NCI-H748 (cell line): Measurements from ENCODE around the gene JMJD8.

Experiments
- DNase-seq: peaks from one replicate; lab custom pipeline; 2025; ENCODE audit not compliant: unreplicated experiment; lab: John Stamatoyannopoulos, UW

The JMJD8 gene

DNA sequence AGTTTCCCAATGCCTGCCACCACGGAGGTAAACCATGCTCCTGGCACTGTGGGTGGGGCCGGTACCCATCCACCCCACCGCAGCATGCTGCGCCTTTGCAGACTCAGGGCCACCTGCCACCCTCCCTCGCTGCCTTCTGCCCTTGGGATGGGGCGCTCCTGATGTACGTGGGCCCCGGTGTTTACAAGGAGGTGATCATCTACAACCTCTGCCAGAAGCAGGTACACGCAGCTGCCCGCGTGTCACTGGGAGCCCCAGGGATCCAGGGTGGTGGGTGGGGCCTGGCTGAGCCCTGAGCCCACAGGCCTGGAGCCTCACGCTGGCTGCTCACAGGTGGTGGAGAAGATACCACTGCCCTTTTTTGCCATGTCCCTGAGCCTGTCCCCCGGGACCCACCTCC is 17.6 kb downstream of the JMJD8 start:
- no peak for DNase-seq

DNA sequence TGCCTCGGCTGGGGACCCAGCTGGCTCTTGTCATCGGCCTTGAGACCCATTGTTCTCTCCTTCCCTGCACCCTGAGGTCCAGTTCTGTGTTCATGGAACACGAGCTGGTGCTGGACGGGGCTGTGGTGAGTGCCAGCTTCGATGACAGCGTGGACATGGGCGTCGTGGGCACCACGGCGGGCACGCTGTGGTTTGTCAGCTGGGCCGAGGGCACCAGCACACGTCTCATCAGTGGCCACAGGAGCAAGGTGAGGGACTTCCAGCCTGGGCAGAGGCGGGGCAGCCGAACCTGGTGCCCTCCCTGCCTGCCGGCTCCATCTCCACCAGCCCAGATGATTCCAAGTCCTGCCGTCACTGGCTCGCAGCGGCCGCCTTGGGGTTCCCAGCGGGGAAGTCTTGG is 21.5 kb downstream of the JMJD8 start:
- no peak for DNase-seq

DNA sequence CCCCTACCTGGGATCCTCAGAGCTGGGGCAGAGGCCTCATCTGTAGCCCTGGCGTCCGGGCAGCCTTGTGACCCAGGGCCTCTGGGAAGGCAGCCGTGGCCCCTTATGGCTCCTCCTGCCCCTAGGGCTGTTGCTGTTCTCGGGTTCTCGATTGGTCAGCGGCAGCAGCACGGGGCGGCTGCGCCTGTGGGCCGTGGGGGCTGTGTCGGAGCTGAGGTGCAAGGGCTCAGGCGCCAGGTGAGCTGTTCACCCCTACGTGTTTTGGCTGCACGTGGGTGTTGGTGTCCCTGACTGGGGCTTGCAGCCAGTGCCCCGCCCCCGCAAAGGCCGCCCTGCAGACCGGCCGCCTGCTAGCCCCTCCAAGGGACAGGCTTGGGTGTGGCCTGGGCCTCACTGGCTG is 22.0 kb downstream of the JMJD8 start:
- DNase-seq: no peak

DNA sequence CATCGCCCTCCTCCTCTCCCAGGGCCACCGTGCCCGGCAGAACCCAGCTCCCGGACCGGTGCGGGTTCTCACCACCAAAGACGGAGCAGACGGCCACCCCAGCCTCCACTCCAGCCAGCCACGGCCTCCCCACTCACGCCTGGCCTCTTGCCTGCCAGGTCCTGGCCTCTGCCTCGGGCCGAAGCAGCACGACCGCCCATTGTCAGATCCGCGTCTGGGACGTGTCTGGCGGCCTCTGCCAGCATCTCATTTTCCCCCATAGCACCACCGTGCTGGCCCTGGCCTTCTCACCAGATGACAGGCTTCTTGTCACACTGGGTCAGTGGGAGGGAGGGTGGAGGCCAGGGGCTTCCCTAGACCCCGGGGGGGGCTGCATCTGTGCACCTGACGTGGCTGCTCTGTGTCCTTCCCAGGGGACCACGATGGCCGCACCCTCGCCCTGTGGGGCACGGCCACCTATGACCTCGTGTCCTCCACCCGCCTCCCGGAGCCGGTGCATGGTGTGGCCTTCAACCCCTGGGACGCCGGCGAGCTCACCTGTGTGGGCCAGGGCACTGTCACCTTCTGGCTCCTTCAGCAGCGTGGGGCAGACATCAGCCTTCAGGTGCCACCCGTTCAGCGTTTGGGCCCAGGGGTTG is 22.8 kb downstream of the JMJD8 start:
- no peak for DNase-seq

DNA sequence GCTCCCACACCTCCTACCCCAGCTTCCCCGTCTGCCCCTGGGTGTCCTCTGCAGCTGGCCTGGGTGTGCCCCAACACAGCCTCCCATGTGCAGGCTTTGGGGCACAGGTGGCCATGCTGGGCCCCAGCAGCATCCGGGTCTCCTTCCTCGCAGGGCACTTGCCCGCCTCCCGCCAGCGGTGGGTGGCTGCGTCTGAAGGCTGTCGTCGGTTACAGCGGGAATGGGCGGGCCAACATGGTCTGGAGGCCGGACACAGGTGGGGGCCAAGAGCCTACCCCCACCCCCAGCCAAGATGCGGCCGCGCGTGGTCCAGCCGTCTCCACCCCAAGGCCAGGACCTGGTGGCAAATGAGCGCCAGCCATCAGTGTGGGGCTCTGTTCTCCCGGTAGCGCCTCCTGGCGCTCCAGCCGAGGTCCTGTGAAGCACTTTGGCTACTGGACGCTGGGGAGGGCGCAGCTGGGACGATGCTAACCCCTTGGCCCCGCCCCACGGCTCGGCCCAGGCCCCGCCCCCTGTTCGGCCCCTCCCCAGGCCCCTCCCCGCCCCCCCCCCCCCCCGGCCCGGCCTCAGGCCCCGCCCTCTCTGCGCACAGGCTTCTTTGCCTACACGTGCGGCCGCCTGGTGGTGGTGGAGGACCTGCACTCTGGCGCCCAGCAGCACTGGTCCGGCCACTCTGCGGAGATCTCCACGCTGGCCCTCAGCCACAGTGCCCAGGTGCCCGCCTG is 23.5 kb downstream of the JMJD8 start:
- peak; percentile 75 for DNase-seq

DNA sequence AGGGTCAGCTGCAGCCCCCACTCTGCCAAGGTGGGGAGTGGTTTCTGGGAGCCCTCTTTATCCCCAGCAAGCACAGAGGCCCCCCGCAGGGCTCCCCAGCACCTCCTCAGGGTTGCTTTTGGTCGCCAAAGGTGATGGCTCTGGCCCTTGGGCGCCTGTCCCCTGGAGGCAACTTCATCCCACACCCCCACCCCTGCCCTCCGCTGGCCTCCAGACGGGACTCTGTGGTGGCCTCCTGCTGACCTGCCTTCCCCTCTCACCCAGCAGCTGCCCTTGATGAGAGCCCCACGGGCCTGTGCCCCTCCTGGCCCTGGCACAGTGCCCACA is 24.0 kb downstream of the JMJD8 start:
- no peak for DNase-seq

DNA sequence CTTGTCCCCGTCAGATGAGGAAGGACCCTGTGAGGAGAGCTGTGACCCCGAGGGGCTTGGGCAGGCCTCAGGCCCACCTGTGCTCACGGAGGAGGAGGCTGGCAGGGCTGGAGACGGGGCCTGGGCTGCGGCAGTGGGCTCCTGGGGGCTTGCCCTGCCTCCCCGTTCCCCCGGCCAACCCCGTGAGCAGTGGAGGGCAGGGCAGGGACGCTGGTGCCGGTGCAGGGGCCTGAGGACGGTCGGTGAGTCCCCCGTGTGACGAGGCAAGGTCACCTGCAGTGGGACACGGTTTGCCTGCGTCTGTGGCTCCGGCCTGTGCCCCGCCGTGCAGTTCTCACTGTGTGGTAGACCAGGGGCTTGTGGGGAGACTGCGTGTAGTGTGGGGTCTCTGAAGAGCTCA is 24.5 kb downstream of the JMJD8 start:
- no peak for DNase-seq

DNA sequence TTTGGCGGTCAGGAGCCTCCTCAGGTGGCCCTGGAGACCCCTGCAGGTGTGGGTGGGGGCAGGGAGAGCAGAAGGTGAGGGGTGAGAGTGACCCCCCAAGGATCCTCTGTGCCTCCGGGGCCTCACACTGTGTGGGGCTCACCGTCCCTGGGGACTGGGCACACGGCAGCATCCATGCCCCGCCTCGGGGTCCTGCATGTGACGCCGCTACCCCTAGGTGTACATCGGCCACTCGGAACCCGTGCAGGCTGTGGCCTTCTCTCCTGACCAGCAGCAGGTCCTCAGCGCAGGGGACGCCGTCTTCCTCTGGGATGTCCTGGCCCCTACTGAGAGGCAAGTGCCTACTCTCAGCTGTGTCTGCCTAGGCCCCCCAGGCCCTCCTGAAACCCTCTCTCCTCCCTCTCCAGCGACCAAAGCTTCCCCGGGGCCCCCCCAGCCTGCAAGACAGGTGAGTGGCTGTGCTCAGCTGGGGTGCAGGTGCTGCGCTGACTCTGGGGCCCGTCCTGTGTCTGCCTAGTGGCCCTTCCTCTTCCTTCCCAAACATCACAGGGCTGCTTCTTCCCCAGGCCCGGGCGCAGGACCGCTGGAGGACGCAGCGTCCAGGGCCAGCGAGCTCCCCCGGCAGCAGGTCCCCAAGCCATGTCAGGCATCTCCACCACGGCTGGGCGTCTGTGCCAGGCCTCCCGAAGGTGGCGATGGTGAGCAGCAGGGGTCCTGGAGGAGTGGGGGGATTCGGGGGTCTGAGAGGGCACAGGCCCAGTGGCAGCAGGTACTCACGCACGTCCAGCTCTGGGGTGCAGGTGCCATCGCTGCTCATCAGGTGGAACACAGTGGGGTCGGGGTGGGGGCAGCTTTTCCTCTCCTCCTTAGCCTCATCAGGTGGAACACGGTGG is 25.2 kb downstream of the JMJD8 start:
- DNase-seq: no peak

DNA sequence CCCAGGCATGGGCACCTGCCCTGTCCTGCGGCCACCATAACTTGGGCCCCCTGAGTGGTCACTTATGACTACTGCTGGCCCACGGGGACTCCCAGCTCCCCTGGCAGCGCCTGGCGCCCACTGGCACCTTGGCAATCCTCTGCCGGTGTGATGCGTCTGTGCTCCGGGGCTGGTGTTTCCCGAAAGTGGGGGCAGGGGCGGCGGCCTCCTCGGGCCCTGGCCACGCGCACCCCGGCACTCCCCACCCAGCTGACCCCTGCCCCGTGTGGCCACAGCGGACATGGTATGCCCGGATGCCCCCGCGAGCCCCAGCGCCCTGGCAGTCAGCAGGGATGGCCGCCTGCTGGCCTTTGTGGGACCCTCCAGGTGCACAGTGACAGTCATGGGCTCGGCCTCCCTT is 26.6 kb downstream of the JMJD8 start:
- no peak for DNase-seq

DNA sequence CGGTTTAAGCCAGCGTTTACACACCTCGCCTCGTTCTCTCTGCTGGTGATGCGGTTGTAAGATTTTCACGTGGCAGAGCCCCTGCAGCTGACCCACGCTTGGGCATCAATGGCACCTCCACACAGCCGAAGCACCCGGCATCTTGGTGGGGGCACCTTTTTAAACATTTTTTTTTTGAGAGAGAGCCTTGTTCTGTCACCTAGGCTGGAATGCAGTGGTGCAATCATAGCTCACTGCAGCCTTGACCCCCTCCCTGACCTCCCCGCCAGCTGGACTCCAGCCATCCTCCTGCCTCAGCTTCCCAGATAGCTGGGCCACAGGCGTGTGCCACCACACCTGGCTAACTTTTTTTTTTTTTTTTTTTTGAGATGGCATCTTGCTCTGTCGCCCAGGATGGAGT is 30.1 kb downstream of the JMJD8 start:
- DNase-seq: no peak

DNA sequence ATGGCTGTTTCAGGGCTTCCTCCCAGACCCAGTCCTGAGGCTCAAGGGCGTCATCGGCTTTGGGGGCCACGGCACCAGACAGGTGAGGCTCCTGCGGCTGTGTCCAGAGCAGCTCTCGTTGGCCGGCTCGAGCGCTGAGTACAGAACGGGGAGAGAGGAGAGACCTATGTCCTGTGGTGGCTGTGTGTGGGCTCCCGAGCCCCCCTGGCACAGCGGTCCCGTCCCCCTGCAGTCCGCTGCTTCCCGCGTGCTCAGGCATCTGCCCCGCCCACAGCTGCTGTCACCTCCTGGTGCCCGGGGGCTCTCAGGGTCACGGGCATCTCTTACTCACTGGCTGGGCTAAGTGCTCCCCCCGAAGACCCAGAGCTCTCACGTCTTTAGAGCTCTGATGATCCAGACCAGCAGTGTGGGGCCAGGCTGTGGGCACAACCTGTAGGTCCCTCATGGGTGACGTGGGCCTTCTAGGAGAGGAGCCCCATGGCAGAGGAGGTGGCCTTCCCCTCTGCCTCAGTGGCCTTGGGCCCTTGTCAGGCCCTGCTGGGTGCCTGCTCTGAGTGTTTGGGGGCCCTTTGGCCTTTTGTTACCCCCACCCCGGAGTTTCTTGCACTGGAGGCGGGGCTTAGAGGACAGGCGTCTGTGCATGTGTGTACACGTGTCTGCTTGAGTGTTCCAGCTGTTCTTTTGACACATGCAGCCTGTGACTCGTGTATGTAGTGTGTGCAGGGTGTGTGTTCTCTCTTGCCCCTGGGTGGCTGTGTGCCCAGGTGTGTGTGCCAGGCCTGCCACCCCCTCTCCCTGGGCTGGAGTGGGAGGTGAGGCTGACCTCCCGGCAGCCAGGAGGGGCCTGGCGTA is 31.5 kb downstream of the JMJD8 start:
- no peak for DNase-seq

DNA sequence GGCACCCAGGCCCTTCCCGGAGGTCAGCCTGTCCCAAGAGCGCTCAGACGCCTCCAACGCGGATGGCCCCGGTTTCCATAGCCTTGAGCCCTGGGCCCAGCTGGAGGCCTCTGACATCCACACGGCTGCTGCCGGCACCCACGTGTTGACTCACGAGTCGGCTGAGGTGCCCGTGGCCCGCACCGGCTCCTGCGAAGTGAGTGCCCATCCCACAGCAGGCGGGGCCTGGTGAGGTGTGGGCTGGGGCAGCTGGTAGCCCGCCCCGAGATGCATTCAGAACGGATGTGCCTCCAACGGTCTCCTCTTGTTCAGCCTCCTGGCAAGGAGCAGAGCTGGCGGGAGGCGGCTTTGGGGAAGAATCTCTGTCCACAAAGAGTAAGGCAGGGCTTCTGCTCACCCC is 32.3 kb downstream of the JMJD8 start:
- no peak for DNase-seq

DNA sequence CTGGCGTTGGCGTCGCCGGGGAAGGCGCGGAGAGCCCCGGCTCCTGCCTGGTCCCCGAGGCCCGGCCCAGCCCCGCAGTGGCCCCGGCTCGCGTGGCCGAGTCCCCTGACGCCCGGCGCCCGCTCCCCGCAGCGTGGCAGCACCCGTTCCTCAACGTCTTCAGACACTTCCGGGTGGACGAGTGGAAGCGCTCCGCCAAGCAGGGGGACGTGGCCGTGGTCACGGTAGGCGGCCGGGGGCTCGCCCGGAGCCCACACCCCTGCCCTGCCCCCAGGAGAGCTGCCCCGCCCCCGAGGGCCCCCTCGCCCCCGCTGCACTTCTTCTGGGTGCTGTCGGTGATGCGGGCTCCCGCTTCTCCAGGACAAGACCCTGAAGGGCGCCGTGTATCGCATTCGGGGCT is 34.5 kb downstream of the JMJD8 start:
- peak; percentile 17 for DNase-seq

DNA sequence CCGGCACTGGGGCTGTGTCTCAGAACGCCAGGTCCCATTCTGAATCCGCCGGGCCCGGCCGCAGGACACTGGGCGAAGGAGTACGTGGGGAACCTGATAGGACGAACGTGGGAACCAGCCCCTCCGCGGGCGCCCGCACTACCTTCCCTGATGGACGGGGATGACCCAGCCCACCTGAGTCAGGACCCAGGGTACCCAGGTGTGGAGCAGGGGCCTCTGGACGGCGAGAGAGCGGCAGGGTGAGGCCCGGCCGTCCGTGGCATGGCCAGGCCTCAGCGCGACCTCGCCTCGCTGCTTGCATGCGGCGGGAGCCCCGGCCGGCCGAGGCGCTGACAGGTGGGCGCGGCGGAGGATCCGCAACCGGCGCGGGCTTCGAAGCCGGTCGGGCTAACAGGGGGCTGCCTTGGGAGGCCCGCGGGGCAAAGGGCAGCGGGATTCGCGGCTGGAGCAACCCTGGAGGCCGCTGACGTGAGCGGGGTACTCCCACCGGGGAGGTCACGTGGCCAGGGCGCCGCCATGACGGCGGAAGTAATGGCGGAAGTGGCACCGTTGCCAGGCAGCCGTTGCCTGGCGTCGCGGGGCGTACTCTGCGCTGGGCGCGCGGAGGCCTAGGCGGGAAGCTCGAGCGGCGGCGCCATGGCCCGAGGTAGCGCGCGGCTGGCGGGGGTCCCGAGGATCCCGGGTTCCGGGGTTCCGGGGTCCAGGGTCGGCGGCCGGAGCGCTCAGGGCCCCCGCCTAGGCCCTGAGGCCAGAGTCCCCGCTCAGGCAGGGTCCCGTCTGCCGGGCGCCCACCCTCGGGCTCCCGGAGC is 35.1 kb downstream of the JMJD8 start, which contains the start of gene WDR90:
WDR90 (plus strand) TSS at position 585 of the 809 bp plus-strand sequence; CDS start at position 637, 52 bp downstream.
- peak; percentile 91 for DNase-seq

DNA sequence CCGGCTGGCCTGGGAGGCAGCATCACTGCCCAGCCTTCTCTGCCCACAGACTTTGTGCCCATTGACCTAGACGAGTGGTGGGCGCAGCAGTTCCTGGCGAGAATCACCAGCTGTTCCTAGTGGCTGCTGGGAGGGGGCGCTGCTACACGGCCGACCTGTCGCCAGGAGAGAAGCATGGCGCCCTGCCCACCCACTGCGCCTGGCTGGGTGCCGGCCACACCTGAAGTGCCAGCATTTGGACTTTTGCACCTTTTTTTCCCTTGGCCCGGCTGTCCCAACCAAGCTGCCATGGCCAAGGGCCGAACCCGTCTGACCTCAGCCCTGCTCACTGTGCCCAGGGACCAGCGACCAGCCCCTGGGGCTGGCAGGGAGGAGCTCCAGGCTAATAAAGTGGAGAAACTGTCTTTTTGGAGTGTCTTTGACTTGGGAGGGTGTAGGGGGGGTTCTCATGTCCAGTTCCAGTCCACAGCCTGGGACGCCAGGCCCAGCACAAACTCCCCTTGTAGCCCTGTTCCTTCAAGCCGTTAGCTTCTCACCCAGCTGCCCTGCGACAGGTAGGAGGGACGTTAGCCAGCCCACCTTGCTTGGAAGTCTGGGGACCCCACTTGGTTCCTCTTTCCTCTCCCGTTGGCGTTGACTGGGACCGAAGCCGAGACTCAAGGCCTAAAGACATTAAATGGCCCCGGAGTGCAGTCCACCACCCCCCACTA is 35.9 kb downstream of the JMJD8 start:
- DNase-seq: peak; percentile 56

DNA sequence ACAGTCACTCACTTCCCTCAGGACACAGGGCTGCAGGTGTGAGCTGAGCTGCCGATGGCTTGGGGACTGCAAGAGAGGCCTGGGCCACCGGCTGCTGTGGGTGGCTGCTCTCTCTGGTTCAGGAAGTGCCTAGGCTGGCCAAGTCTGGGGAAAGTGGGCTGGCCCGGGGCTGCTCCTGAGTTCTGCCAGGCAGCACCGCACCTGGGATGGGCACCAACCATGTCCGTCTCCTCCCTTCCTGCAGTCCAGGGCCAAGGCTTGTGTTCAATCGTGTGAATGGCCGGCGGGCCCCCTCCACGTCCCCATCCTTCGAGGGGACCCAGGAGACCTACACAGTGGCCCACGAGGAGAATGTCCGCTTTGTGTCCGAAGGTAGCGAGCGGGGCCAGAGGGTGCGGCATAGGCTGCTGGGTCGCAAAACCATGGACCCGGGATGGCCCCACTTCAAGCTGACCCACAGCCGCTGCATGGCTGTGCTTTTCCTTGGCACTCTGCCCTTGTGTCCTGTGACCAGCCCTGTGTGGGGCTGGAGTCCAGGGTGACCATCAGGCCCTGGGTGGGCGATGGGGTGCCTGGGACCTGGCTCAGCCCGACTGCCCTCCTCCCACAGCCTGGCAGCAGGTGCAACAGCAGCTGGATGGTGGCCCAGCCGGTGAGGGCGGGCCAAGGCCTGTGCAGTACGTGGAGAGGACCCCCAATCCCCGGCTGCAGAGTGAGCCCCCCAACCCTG is 36.8 kb downstream of the JMJD8 start:
- DNase-seq: no peak

DNA sequence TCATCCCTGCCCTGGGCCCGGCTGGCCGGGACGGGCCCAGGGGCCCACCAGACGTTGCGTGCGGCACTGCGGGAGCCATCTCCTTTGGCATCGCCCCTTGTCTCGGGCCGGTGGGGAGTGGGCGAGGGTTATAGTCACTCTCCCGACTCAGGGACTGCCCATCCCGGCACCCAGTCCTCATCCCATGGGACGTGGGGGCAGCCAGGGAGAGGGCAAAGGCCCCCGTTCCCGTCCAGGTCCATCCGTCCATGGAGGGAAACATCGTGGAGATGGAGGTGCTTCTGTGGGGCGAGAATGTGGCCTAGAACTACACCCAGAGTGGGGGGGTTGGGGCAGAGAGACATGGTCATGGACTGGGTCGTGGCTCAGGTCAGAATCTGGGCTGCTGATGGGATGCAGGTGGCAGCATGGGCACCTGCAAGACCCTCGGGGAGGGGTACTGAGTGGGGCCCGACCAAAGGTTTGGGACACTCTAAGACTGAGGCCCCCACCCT is 37.4 kb downstream of the JMJD8 start:
- DNase-seq: no peak

DNA sequence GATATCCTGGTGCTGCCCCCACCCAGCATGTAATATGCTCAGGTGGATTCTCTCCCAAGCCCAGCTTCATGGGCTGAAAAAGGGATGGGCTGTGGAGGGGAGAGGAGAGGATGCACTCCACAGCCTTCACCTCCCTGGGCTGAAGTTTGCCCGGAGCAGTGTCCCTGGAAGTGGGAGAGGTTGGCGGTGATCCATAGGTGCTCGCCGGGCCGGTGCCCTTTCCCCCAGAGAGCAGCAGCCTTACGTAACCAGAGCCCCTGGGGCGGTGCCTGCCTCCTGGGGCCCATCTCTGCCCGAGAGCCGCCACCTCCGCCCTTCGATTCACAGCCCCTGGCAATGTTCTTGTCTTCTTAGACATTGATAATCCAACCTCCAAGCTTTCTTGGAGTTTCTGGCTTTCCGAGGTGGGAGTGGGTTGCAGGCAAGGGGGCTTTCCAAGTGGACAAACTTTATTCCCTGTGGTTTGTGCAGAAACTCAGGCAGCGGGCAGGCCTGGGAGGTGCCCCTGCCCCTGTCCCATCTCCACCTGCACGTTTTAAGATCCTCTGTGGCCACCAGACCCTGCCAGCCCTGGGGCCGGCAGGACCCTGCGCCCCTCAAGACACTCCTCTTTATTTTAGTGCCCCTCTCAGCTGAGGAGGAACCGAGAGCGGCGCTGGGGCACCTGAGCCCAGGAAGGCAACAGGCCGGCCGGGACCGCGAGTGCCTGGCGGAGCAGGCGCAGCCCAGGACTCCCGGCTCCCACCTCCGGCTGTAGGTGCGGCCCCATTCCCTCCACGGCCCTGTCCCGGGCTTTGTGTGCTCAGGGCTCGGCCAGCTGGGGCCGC is 38.1 kb downstream of the JMJD8 start:
- no peak for DNase-seq
